HEK293T (cell line): ENCODE measurements around the gene PRKCB.

ENCODE experiments used
- ARNT ChIP-seq: fragments of 450-650 bp; IDR thresholded peaks from 2 replicates; pipeline ENCODE4 v1.6.1; 2017; ENCODE audit warnings: mild to moderate bottlenecking
- FOXM1 ChIP-seq: fragments of 450-650 bp; IDR thresholded peaks from 2 replicates; pipeline ENCODE4 v1.6.1; 2017; ENCODE audit warnings: mild to moderate bottlenecking, borderline replicate concordance
- HDGF ChIP-seq: fragments of 450-650 bp; IDR thresholded peaks from 2 replicates; pipeline ENCODE4 v1.6.1; 2017; ENCODE audit warnings: antibody characterized with exemption, borderline replicate concordance
- SP1 ChIP-seq: fragments of 450-650 bp; IDR thresholded peaks from 2 replicates; pipeline ENCODE4 v1.6.1; 2017
- TARDBP ChIP-seq: fragments of 450-650 bp; IDR thresholded peaks from 2 replicates; pipeline ENCODE4 v1.6.1; 2016

DNA sequence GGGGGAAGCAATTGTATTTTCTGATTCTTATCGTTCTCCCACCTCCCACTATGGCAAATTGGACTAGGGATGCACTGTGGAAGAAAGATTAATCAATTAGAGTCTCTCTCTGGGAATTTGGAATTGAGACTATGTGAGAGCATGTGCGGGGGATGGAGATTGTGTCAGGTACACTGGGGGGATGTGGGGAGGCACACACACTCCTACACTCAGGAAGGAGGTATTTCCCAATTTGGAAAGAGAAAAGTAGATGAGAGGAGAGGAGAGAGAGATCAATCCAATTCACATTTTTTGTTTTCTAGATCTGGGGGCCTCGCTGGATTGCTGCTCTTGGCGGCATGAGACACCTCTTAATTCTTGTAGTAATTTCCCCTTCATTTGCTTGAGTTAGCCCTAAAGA lies 14.3 kb upstream of the PRKCB start:
- TF ChIP-seq FOXM1 = no peak
- no peak for TF ChIP-seq HDGF
- no peak for TF ChIP-seq ARNT
- no peak for TF ChIP-seq TARDBP
- TF ChIP-seq SP1 = no peak
